VCaP (cell line): ENCODE results near the gene CTAGE1.

ENCODE experiments used
- H3K27ac ChIP-seq: fragments of 450-650 bp; 2 replicates; pipeline ENCODE4 v1.5.1; 2017
- TF ChIP-seq, protein P1 (sequence below): fragments of 450-650 bp; conservative IDR thresholded peaks from 2 replicates; pipeline ENCODE4 v1.5.1; 2017; ENCODE audit warnings: mild to moderate bottlenecking, moderate library complexity

The CTAGE1 gene, protein sequence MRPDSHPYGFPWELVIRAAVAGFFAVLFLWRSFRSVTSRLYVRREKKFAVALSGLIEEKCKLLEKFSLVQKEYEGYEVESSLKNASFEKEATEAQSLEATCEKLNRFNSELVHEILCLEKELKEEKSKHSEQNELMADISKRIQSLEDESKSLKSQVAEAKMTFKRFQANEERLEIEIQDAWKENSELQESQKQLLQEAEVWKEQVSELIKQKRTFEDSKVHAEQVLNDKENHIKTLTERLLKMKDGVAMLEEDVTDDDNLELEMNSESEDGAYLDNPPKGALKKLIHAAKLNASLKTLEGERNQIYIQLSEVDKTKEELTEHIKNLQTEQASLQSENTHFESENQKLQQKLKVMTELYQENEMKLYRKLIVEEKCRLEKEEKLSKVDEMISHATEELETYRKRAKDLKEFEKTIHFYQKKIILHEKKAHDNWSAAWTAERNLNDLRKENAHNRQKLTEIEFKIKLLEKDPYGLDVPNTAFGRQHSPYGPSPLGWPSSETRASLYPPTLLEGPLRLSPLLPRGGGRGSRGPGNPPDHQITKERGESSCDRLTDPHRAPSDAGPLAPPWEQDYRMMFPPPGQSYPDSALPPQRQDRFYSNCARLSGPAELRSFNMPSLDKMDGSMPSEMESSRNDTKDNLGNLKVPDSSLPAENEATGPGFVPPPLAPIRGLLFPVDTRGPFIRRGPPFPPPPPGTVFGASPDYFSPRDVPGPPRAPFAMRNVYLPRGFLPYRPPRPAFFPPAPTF

DNA sequence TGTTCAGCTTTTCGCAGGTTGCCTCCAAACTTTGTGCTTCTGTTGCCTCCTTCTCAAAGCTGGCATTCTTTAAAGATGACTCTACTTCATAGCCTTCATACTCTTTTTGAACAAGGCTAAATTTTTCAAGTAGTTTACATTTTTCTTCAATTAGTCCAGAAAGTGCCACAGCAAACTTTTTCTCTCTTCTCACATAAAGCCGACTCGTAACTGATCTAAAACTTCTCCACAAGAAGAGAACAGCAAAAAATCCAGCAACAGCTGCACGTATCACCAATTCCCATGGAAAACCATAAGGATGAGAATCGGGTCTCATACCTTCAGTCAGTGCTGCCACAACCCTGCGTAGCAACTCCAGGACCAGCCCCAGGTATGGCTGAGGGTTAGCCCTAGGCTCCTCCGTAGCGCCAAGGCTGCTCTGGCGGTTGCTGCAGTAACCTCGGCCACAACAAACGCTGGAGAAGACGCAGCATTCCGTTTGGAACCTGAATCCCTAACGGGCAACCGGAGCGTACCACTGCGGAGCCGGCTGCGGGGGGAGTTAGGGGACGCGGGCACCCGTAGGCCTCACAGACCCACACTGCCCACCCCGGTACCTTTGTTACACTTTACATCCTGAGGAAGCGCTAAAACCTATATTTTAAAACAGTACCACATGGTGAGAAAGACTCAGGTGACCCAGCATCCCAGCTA, at the start of gene CTAGE1:
Gene CTAGE1 (minus strand): TSS at position 420 of the 693 bp plus-strand sequence. CDS start 104 bp downstream, at position 316.
- H3K27ac ChIP-seq: no peak within 1 kb of the TSS
- TF ChIP-seq, protein P1, sequence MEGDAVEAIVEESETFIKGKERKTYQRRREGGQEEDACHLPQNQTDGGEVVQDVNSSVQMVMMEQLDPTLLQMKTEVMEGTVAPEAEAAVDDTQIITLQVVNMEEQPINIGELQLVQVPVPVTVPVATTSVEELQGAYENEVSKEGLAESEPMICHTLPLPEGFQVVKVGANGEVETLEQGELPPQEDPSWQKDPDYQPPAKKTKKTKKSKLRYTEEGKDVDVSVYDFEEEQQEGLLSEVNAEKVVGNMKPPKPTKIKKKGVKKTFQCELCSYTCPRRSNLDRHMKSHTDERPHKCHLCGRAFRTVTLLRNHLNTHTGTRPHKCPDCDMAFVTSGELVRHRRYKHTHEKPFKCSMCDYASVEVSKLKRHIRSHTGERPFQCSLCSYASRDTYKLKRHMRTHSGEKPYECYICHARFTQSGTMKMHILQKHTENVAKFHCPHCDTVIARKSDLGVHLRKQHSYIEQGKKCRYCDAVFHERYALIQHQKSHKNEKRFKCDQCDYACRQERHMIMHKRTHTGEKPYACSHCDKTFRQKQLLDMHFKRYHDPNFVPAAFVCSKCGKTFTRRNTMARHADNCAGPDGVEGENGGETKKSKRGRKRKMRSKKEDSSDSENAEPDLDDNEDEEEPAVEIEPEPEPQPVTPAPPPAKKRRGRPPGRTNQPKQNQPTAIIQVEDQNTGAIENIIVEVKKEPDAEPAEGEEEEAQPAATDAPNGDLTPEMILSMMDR: no peak

DNA sequence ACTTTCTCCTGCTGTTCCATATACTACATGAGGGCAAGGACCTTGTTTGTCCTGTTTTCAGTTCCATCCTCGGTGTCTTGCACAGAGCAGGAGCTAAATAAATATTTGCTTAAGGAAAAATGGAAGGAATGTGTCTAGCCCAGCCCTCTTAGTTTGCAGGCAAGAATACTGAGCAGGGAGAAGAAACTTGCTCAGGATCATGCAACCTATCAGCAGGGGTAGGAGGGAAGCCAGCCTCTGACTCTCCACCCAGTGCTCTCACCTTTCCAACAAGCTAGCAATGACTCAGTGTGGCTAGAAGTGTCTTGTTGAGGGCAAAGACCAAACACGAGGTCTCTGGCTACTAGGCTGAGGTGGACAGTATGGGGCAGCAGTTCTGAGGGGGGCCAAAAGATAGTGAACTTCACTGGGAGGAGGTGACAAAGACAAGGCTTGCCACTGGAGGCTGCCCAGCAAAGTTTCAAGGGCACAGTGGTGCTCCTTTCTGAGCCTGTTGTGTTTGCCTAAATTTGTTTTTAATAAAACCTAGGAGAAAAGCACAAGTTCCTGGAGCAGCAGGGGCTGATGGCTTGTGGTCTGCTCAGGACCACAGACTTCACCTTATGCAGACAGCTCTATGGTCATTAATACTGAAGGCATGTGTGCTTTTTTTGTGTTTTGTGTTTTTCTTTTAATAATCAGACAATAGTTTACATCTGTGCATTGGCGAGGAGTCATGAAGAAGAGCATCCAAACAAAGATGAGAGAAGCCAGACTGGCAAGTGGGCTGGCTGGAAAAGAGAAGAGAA, 49.1 kb upstream of the CTAGE1 start:
- peak overlapping the region; percentile 64 for H3K27ac ChIP-seq
- TF ChIP-seq, protein P1: no peak

DNA sequence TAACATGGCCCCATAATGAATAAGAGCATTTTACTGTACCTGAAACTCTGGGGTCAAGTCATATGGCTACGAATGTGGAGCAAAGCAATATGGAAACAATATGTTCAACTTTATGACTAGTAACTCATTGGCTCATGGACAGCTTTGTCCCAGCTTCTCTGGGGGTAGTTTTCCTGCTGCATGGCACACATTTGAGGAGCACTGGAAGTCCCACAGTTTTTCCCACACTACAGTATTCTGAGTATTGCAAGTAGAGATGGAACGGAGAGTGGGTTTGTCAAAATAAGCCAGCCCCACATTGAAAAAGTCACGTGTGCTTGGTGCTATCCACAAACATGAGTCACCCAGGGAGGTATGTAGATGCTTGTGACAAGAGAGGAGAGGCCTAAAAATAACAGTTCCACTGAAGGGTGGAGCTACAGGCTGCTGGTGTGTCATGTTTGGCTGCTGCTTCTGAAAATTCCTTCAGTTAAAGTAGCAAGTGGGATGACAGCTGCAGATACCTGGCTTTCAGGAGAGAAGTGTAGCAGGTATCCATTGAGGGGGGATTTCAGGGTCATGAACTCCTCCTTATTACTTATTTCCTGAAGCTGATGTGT, 48.2 kb upstream of the CTAGE1 start:
- TF ChIP-seq, protein P1: no peak
- peak overlapping the region; percentile 64 for H3K27ac ChIP-seq

DNA sequence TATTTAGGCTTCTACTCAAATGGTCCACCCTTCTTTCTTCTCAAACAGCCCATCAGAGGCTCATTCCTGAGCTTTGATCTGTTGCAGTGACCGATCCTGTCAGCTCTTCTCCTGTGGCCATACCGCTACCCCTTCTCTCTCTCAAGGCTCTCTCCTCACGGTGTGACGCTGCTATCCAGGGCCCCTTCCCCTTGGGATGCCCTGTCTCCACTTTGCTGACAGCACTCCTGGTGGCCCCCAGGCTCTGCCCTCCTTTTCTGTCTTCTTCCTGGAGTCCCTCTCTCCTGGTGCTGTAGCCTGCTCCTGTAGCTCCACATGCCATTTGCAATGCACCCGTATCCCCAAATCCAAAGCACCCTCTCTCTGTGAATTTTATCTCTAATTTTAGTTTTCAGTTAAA, 45.4 kb upstream of the CTAGE1 start:
- H3K27ac ChIP-seq: no peak overlapping the region
- TF ChIP-seq, protein P1: no peak

DNA sequence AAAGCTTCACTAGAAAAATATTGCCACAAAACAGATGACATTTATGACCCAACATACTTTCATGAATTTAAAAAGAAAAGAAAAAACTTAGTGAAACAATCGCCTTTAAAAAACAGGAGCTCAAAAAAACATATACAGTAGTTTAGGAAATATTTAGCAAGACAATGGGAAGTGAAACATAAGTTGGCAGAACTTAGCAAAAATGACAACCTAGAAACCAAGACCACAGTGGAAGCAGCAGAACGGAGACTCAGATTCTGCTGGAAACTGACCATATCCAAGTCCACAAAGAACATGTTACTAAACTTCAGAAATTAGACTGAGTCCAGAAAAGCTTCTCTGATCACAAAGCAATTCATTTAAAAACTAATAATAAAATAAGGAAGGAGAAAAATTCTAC, 41.8 kb upstream of the CTAGE1 start:
- H3K27ac ChIP-seq: no peak overlapping the region

DNA sequence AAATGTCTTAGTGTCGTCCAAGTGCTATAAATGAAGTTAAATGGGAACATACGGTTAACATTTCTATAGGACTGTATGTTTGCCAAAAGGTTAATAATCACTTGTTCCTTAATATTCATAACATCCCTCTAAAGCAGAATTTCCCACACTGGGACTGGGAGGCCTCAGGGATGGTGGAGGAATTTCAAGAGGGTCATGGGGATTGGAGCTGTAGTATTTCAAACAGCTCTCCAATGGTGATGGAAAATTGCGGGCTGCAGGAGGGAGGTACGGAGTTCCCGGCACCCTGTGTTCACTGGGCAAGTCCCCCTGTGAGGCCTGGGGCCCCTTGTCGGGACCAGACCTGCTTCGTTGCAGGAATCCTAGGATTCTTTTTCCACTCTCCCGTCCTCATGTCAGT, 39.8 kb upstream of the CTAGE1 start:
- TF ChIP-seq, protein P1: no peak
- H3K27ac ChIP-seq: no peak overlapping the region

More for the DNA sequence above, 41.8 kb upstream of the CTAGE1 start:
- TF ChIP-seq, protein P1: no peak
